ENCODE results near the gene PWWP2B. TPM values are rescaled to one million over a fixed set of nuclear protein-coding genes. Genes with fewer than 3 reads are reported as not detected.

The PWWP2B gene
- total and polyA plus RNA-seq, 2 donors (not counting 3 experiments of a cell fraction or from before 2014, with no cell fraction given) = 4.6 to 11.8 TPM

DNA sequence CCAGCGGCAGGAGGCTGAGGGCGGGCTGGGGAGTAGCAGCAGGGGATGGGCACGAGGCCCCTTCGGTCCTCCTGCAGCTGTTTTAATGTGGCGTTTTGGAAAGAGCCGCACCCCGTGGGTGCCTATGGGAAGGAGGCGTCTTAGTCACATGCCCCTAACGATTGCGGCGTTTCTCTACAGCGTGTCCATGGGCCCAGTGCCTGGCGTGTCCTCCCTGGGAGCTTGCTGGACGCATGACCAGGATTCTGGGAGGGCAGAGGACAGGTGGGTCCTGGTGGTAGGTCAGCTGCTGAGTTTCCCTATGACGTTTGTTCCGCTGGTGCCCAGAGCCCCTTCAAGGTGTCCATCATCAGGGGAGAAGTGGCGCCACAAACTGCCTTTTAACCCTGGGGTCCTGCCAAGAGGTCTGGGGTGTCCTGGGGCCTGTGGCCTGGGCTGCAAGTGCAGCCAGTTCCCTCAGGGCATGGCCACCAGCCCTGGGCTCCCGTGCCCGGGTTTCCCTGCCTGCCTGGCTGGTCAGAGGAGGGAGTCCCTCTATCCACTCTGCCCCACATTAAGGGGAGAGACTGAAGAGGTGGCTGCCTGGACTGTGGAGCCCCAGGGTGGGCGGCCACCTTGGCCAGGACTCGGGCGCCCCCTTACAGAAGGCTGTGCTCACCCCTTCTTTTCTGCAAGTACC is 48.7 kb downstream of the PWWP2B start:
- no peak for FAIRE-seq
- ChIA-PET CTCF (interaction anchor here (0.9 to 1.0 kb wide), 2 partner anchors 26 to 42 kb away, joined by 3 read pairs; no protein-coding TSS in a partner anchor), POLR2A (no interaction called here)
- H4K20me1 ChIP-seq (replicated peaks; ENCODE audit: control insufficient read depth, extremely low read depth, insufficient read depth, low read length) = no peaks in the 10 kb centered on the region
- H3K27me3 ChIP-seq (ENCODE audit: control insufficient read depth in 2 of 2, insufficient read depth in 2 of 2, low read length in 2 of 2) = no peaks in the 10 kb centered on the region
- no peaks in the 10 kb centered on the region for H3K9me3 ChIP-seq (replicated peaks; ENCODE audit: control insufficient read depth, insufficient read depth, low read length)
- H3K79me2 ChIP-seq (ENCODE audit: control insufficient read depth, insufficient read depth, low read length) = no peaks in the 10 kb centered on the region
- intact Hi-C loops (cut with micrococcal nuclease) = no loop called here
- dilution Hi-C loops (cut with MboI; ENCODE audit: extremely low pct_ligation_motif_present, low sequenced_read_pairs) = no loop called here
- no peak for DNase-seq (ENCODE audit: low read depth, low spot score)
- BruUV-seq (replicated peaks) = no TSS peak
- no peaks in the 10 kb centered on the region for H3K9me1 ChIP-seq (replicated peaks; ENCODE audit: control insufficient read depth, extremely low read depth, insufficient read depth, low read length)
- no peaks in the 10 kb centered on the region for H3K4me1 ChIP-seq (ENCODE audit: control insufficient read depth, extremely low read depth, insufficient read depth, low read length)
- H3K4me3 ChIP-seq (replicated peaks in 1 of 3; ENCODE audit: insufficient read depth in 1 of 3, low read depth in 1 of 3, low read length in 3 of 3) = no peak overlapping the region
- TF ChIP-seq EZH2 (IDR thresholded peaks at IDR 0.05; ENCODE audit: borderline replicate concordance, low read depth, low read length, severe bottlenecking) = no peak
- TF ChIP-seq, protein P1, sequence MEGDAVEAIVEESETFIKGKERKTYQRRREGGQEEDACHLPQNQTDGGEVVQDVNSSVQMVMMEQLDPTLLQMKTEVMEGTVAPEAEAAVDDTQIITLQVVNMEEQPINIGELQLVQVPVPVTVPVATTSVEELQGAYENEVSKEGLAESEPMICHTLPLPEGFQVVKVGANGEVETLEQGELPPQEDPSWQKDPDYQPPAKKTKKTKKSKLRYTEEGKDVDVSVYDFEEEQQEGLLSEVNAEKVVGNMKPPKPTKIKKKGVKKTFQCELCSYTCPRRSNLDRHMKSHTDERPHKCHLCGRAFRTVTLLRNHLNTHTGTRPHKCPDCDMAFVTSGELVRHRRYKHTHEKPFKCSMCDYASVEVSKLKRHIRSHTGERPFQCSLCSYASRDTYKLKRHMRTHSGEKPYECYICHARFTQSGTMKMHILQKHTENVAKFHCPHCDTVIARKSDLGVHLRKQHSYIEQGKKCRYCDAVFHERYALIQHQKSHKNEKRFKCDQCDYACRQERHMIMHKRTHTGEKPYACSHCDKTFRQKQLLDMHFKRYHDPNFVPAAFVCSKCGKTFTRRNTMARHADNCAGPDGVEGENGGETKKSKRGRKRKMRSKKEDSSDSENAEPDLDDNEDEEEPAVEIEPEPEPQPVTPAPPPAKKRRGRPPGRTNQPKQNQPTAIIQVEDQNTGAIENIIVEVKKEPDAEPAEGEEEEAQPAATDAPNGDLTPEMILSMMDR (IDR thresholded peaks at IDR 0.05; ENCODE audit: extremely low read depth in 1 of 2, insufficient read depth in 1 of 2, low read depth in 1 of 2, low read length in 2 of 2) = no peak
- TF ChIP-seq GATA2 (IDR thresholded peaks at IDR 0.05; ENCODE audit: insufficient read depth, insufficient read length, low read depth, low read length) = no peak
- TF ChIP-seq POLR2A (IDR thresholded peaks at IDR 0.05; ENCODE audit: low read depth, low read length) = no peak
- no peak for TF ChIP-seq JUN (IDR thresholded peaks at IDR 0.05; ENCODE audit: borderline replicate concordance, insufficient read depth, insufficient read length, low read depth)
- TF ChIP-seq, protein P2, sequence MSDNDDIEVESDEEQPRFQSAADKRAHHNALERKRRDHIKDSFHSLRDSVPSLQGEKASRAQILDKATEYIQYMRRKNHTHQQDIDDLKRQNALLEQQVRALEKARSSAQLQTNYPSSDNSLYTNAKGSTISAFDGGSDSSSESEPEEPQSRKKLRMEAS (IDR thresholded peaks at IDR 0.05; ENCODE audit: insufficient read depth, insufficient read length) = no peak
- TF ChIP-seq MYC (IDR thresholded peaks at IDR 0.05; ENCODE audit: low read depth, low read length) = no peak
- TF ChIP-seq POLR2AphosphoS5 (IDR thresholded peaks at IDR 0.05; ENCODE audit: insufficient read depth, low read depth, low read length) = no peak
- TF ChIP-seq FOS (IDR thresholded peaks at IDR 0.05; ENCODE audit: borderline replicate concordance, insufficient read depth, low read length) = no peak
- no peak overlapping the region for H3K27ac ChIP-seq (ENCODE audit: insufficient read depth, low read depth, low read length)
- no peaks in the 10 kb centered on the region for H3K36me3 ChIP-seq (ENCODE audit: control insufficient read depth in 2 of 2, extremely low read depth in 1 of 2, insufficient read depth in 2 of 2, low read length in 2 of 2)
- no peak overlapping the region for H2AFZ ChIP-seq (ENCODE audit: low read depth, low read length)
- no peak overlapping the region for H3K9ac ChIP-seq (replicated peaks; ENCODE audit: extremely low read depth, insufficient read depth, low read length)
- no peak overlapping the region for H3K4me2 ChIP-seq (ENCODE audit: insufficient read depth, low read length)
